ENCODE data around the gene NECAB2.

- TF ChIP-seq CTCF (IDR thresholded peaks at IDR 0.05) (no peak), POLR2AphosphoS5 (IDR thresholded peaks at IDR 0.05) (no peak)
These were observed 29.8 kb upstream of the NECAB2 start for GRCh38 chr16:83937922-83938885.
